Measurements from ENCODE around the gene ZMIZ1. TPM values are rescaled to one million over a fixed set of nuclear protein-coding genes. Genes with fewer than 3 reads are reported as not detected.
A peak's percentile ranks its signal among the peaks of the same experiment; 100 is the strongest.
"Not testable (repeated sequence)": the region's sequence is repeated elsewhere in the genome, so short reads cannot be mapped to it uniquely, and the experiment has no call there.

The ZMIZ1 gene
- total RNA-seq, 1 experiment from 2014 or later: 22.4 TPM

- H3K4me3 ChIP-seq: no peak overlapping the region
- H3K27me3 ChIP-seq: no peaks in the 10 kb centered on the region
- H3K36me3 ChIP-seq: no peaks in the 10 kb centered on the region
- no peak for DNase-seq
- H3K9me3 ChIP-seq: peaks cover 2% of the 10 kb centered on the region; the same call in 1 of the 2 replicates
Measured at GRCh38 chr10:79335094-79335469, 266.3 kb downstream of the ZMIZ1 start.

GRCh38 chr10:79335470-79336235 is 266.9 kb downstream of the ZMIZ1 start:
- DNase-seq: no peak
- H3K9me3 ChIP-seq: peaks cover 2% of the 10 kb centered on the region; the same call in 1 of the 2 replicates
- no peak overlapping the region for H3K4me3 ChIP-seq
- H3K27me3 ChIP-seq: no peaks in the 10 kb centered on the region
- H3K36me3 ChIP-seq: no peaks in the 10 kb centered on the region

GRCh38 chr10:79336276-79336675 is 267.5 kb downstream of the ZMIZ1 start:
- no peak for DNase-seq
- H3K4me3 ChIP-seq: no peak overlapping the region
- no peaks in the 10 kb centered on the region for H3K27me3 ChIP-seq
- H3K9me3 ChIP-seq: peaks cover 2% of the 10 kb centered on the region; the same call in 1 of the 2 replicates
- no peaks in the 10 kb centered on the region for H3K36me3 ChIP-seq

- Histone ChIP-seq H3K36me3 (no peaks in the 10 kb centered on the region), H3K27me3 (no peaks in the 10 kb centered on the region), H3K4me3 (no peak overlapping the region), H3K9me3 (peaks cover 2% of the 10 kb centered on the region; the same call in 1 of the 2 replicates)
- DNase-seq: no peak
Measured at GRCh38 chr10:79336739-79337138, 268.0 kb downstream of the ZMIZ1 start.

- H3K4me3 ChIP-seq, H3K9me3 ChIP-seq, H3K27me3 ChIP-seq, DNase-seq, H3K36me3 ChIP-seq: not testable (repeated sequence)
Measured at GRCh38 chr10:79337783-79338469, 269.2 kb downstream of the ZMIZ1 start.

GRCh38 chr10:79339266-79339665 is 270.5 kb downstream of the ZMIZ1 start:
- H3K27me3 ChIP-seq: no peaks in the 10 kb centered on the region
- H3K36me3 ChIP-seq: no peaks in the 10 kb centered on the region
- no peak for DNase-seq
- H3K9me3 ChIP-seq: no peaks in the 10 kb centered on the region
- no peak overlapping the region for H3K4me3 ChIP-seq

GRCh38 chr10:79340646-79341244 is 272.0 kb downstream of the ZMIZ1 start:
- Histone ChIP-seq H3K4me3 (no peak overlapping the region), H3K36me3 (no peaks in the 10 kb centered on the region), H3K27me3 (no peaks in the 10 kb centered on the region), H3K9me3 (no peaks in the 10 kb centered on the region)
- no peak for DNase-seq

GRCh38 chr10:79342295-79342761 is 273.6 kb downstream of the ZMIZ1 start:
- H3K9me3 ChIP-seq: no peaks in the 10 kb centered on the region
- H3K4me3 ChIP-seq: no peak overlapping the region
- DNase-seq: no peak
- H3K36me3 ChIP-seq: no peaks in the 10 kb centered on the region
- H3K27me3 ChIP-seq: no peaks in the 10 kb centered on the region

GRCh38 chr10:79342811-79343561 is 274.2 kb downstream of the ZMIZ1 start:
- no peak overlapping the region for H3K4me3 ChIP-seq
- peaks cover 3% of the 10 kb centered on the region for H3K36me3 ChIP-seq
- H3K9me3 ChIP-seq: no peaks in the 10 kb centered on the region
- H3K27me3 ChIP-seq: no peaks in the 10 kb centered on the region
- DNase-seq: peak; percentile 90

GRCh38 chr10:79344502-79345195 is 275.9 kb downstream of the ZMIZ1 start:
- H3K4me3 ChIP-seq: no peak overlapping the region
- peaks cover 19% of the 10 kb centered on the region for H3K36me3 ChIP-seq
- no peaks in the 10 kb centered on the region for H3K27me3 ChIP-seq
- DNase-seq: no peak
- H3K9me3 ChIP-seq: no peaks in the 10 kb centered on the region

- peaks cover 27% of the 10 kb centered on the region for H3K36me3 ChIP-seq
- no peak for DNase-seq
- H3K27me3 ChIP-seq: no peaks in the 10 kb centered on the region
- no peaks in the 10 kb centered on the region for H3K9me3 ChIP-seq
- no peak overlapping the region for H3K4me3 ChIP-seq
Measured at GRCh38 chr10:79345241-79346011, 276.7 kb downstream of the ZMIZ1 start.

GRCh38 chr10:79346012-79346340 is 277.2 kb downstream of the ZMIZ1 start:
- H3K27me3 ChIP-seq: no peaks in the 10 kb centered on the region
- H3K9me3 ChIP-seq: no peaks in the 10 kb centered on the region
- no peak for DNase-seq
- peaks cover 33% of the 10 kb centered on the region for H3K36me3 ChIP-seq
- no peak overlapping the region for H3K4me3 ChIP-seq

GRCh38 chr10:79346388-79347225 is 277.8 kb downstream of the ZMIZ1 start:
- H3K9me3 ChIP-seq: no peaks in the 10 kb centered on the region
- DNase-seq: no peak
- peaks cover 37% of the 10 kb centered on the region for H3K36me3 ChIP-seq
- peak overlapping the region; percentile 85 for H3K4me3 ChIP-seq
- H3K27me3 ChIP-seq: no peaks in the 10 kb centered on the region

GRCh38 chr10:79347226-79347893 is 278.6 kb downstream of the ZMIZ1 start, which contains the start of gene PPIF:
Gene PPIF, plus strand, starts transcription at chr10:79347469. Its CDS starts 80 bp downstream, at chr10:79347549.
- H3K4me3 ChIP-seq: peak within 1 kb of the TSS; percentile 85
- no peaks in the 10 kb centered on the region for H3K9me3 ChIP-seq
- peak; percentile 92 for DNase-seq
- no peaks in the 10 kb centered on the region for H3K27me3 ChIP-seq
- H3K36me3 ChIP-seq: peaks cover 45% of the 10 kb centered on the region
